Endothelial cell of umbilical vein (primary cell): ENCODE measurements around the gene ATL1. TPM values are rescaled to one million over a fixed set of nuclear protein-coding genes. Genes with fewer than 3 reads are reported as not detected.

Experiments used
- BruUV-seq: library from RNA; stranded (reverse); fragments of 400-500 nt; replicated peaks from 2 replicates; lab custom pipeline; 2021; lab: Mats Ljungman, UMichigan
- CTCF ChIA-PET: fragments of 300-600, 350-600 bp; sonication (Branson Sonifier 250); formaldehyde crosslinking; loops from one replicate; lab custom pipeline; 2021; ENCODE audit warnings: antibody characterized with exemption, inconsistent platforms; lab: Charles Lee
- POLR2A ChIA-PET: fragments of 300-600, 350-600 bp; sonication (Branson Sonifier 250); formaldehyde crosslinking; loops from one replicate; lab custom pipeline; 2021; ENCODE audit warnings: antibody characterized with exemption, inconsistent platforms; lab: Charles Lee
- DNase-seq: peaks from one replicate; pipeline ENCODE4 v3.0.0-alpha.2; 2011; ENCODE audit warnings: low read depth, low spot score
- FAIRE-seq: peaks from 2 replicates; lab custom pipeline; 2011; peaks lifted over from hg19 to GRCh38; lab: Jason Lieb, UNC
- H2AFZ ChIP-seq: 2 replicates; pipeline ENCODE4 v1.6.0; 2012; ENCODE audit warnings: low read depth, low read length, control low read depth, inconsistent platforms
- H3K27ac ChIP-seq: 2 replicates; pipeline ENCODE4 v1.5.1; 2011; ENCODE audit warnings: low read depth, mild to moderate bottlenecking, control low read depth, low read length, moderate library complexity; ENCODE audit not compliant: insufficient read depth
- H3K27me3 ChIP-seq, 2 experiments: 2 replicates each; pipeline versions ENCODE4 v1.6.0 to v1.6.1; 2011; ENCODE audit warnings: low read length in 2 of 2, mixed read lengths in 1 of 2; ENCODE audit not compliant: control insufficient read depth in 2 of 2, insufficient read depth in 2 of 2
- H3K36me3 ChIP-seq, 2 experiments: 2 replicates in 1 of 2; 3 replicates in 1 of 2; pipeline ENCODE4 v1.5.1; 2011; ENCODE audit warnings: low read length in 2 of 2, mild to moderate bottlenecking in 1 of 2, moderate library complexity in 1 of 2; ENCODE audit not compliant: control insufficient read depth in 2 of 2, insufficient read depth in 2 of 2; ENCODE audit errors: extremely low read depth in 1 of 2
- H3K4me1 ChIP-seq: 3 replicates; pipeline ENCODE4 v1.5.1; 2011; ENCODE audit warnings: mild to moderate bottlenecking, low read length; ENCODE audit not compliant: control insufficient read depth, insufficient read depth; ENCODE audit errors: extremely low read depth
- H3K4me2 ChIP-seq: 2 replicates; pipeline ENCODE4 v1.6.1; 2011; ENCODE audit warnings: low read length, control low read depth, mixed read lengths; ENCODE audit not compliant: insufficient read depth
- H3K4me3 ChIP-seq, 3 experiments: fragments of 200-600 bp in 1 of 3; sonication (generic), shearing (Covaris generic) in 1 of 3; replicated peaks in 1 of 3; 2 replicates each; pipeline ENCODE4 v1.5.1; 2011 to 2016; ENCODE audit warnings: control low read depth in 3 of 3, low read length in 3 of 3, mild to moderate bottlenecking in 2 of 3, inconsistent platforms in 1 of 3, low read depth in 1 of 3, moderate library complexity in 1 of 3; ENCODE audit not compliant: insufficient read depth in 1 of 3
- H3K79me2 ChIP-seq: 2 replicates; pipeline ENCODE4 v1.6.0; 2012; ENCODE audit warnings: low read length, inconsistent platforms; ENCODE audit not compliant: control insufficient read depth, insufficient read depth
- H3K9ac ChIP-seq: replicated peaks from 2 replicates; pipeline ENCODE3; 2011; ENCODE audit warnings: low read length, control low read depth; ENCODE audit not compliant: insufficient read depth; ENCODE audit errors: extremely low read depth
- H3K9me1 ChIP-seq: replicated peaks from 3 replicates; pipeline ENCODE4 v1.6.0; 2011; ENCODE audit warnings: mild to moderate bottlenecking, low read length; ENCODE audit not compliant: control insufficient read depth, insufficient read depth; ENCODE audit errors: extremely low read depth
- H3K9me3 ChIP-seq: replicated peaks from 2 replicates; pipeline ENCODE4 v1.5.1; 2012; ENCODE audit warnings: low read length, inconsistent platforms; ENCODE audit not compliant: control insufficient read depth, insufficient read depth
- H4K20me1 ChIP-seq: replicated peaks from 2 replicates; pipeline ENCODE3; 2011; ENCODE audit warnings: mild to moderate bottlenecking, low read length; ENCODE audit not compliant: control insufficient read depth, insufficient read depth; ENCODE audit errors: extremely low read depth
- EZH2 ChIP-seq: IDR thresholded peaks from 2 replicates; pipeline ENCODE4 v1.6.1; 2012; ENCODE audit warnings: borderline replicate concordance, low read depth, mild to moderate bottlenecking, moderate library complexity, low read length, inconsistent platforms; ENCODE audit not compliant: severe bottlenecking
- FOS ChIP-seq: IDR thresholded peaks from 2 replicates; pipeline ENCODE4 v1.6.1; 2011; ENCODE audit warnings: mild to moderate bottlenecking, low read length, moderate library complexity, borderline replicate concordance; ENCODE audit not compliant: insufficient read depth
- GATA2 ChIP-seq: IDR thresholded peaks from 2 replicates; pipeline ENCODE4 v1.7.0; 2011; ENCODE audit warnings: low read depth, mild to moderate bottlenecking, moderate library complexity, mixed read lengths, low read length; ENCODE audit not compliant: insufficient read length, insufficient read depth
- JUN ChIP-seq: IDR thresholded peaks from 2 replicates; pipeline ENCODE4 v1.6.1; 2011; ENCODE audit warnings: borderline replicate concordance, low read depth; ENCODE audit not compliant: insufficient read length, insufficient read depth
- MYC ChIP-seq: IDR thresholded peaks from one replicate; pipeline ENCODE4 v1.6.1; 2011; ENCODE audit warnings: mild to moderate bottlenecking, low read depth, low read length
- POLR2A ChIP-seq: IDR thresholded peaks from 2 replicates; pipeline ENCODE4 v1.6.1; 2012; ENCODE audit warnings: low read depth, mild to moderate bottlenecking, control low read depth, low read length
- POLR2AphosphoS5 ChIP-seq: IDR thresholded peaks from 2 replicates; pipeline ENCODE4 v1.6.1; 2012; ENCODE audit warnings: low read depth, mild to moderate bottlenecking, control low read depth, low read length, moderate library complexity; ENCODE audit not compliant: insufficient read depth
- dilution Hi-C: fragments of 300-500 bp; cut with MboI; formaldehyde crosslinking; loops from one replicate; pipeline ENCODE4 v1.15.0; 2019; ENCODE audit warnings: low sequenced_read_pairs; ENCODE audit not compliant: extremely low pct_ligation_motif_present
- intact Hi-C: fragments of 100-400 bp; cut with micrococcal nuclease; formaldehyde crosslinking; loops from one replicate; pipeline ENCODE4 v1.10.0; 2022
- polyA plus RNA-seq, 4 experiments: library from polyadenylated mRNA; depleted of rRNA in 3 of 4; stranded (reverse) in 3 of 4; unstranded in 1 of 4; fragments of >200 nt; gene quantifications; 2 replicates each; pipeline versions ENCODE4 v1.2.1 to v1.2.3, GENCODE V29; 2011 to 2012; ENCODE audit warnings: missing spikeins in 1 of 4
- total RNA-seq: library from RNA; stranded (reverse); gene quantifications from 2 replicates; pipeline ENCODE4 v1.2.3, GENCODE V29; 2021
- TF ChIP-seq, protein P1 (sequence below), 2 donors: IDR thresholded peaks; 1 replicate in 1 of 2; 2 replicates in 1 of 2; pipeline ENCODE4 v1.5.1; 2011; ENCODE audit warnings: low read length in 2 of 2, mild to moderate bottlenecking in 2 of 2, moderate library complexity in 2 of 2, control low read depth in 1 of 2, inconsistent platforms in 1 of 2, low read depth in 1 of 2; ENCODE audit not compliant: insufficient read depth in 1 of 2; ENCODE audit errors: extremely low read depth in 1 of 2
- TF ChIP-seq, protein P2 (sequence below): IDR thresholded peaks from 2 replicates; pipeline ENCODE4 v1.6.1; 2011; ENCODE audit not compliant: insufficient read depth, insufficient read length

Gene ATL1
- total and polyA plus RNA-seq, 2 donors (not counting 3 experiments of a cell fraction or from before 2014, with no cell fraction given), result 1.1 to 5.1 TPM

DNA sequence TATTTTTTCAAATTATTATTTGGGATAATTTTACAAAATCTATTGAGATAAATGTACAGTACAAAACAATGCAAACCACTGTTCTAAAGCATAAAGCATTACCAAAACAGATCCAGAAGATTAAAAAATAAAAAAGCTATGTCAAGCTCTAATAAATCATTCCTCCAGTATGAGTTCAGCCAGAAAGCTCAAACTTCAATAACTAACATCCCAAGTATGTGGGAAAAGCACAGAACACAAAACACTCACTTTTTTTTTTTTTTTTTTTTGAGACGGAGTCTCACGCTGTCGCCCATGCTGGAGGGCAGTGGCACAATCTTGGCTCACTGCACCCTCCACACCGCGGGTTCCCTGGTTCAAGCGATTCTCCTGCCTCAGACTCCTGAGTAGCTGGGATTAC, 96.8 kb downstream of the ATL1 start:
- TF ChIP-seq EZH2 (no peak), JUN (no peak), POLR2A (no peak), MYC (no peak), FOS (no peak), GATA2 (no peak), POLR2AphosphoS5 (no peak)
- TF ChIP-seq, protein P1, sequence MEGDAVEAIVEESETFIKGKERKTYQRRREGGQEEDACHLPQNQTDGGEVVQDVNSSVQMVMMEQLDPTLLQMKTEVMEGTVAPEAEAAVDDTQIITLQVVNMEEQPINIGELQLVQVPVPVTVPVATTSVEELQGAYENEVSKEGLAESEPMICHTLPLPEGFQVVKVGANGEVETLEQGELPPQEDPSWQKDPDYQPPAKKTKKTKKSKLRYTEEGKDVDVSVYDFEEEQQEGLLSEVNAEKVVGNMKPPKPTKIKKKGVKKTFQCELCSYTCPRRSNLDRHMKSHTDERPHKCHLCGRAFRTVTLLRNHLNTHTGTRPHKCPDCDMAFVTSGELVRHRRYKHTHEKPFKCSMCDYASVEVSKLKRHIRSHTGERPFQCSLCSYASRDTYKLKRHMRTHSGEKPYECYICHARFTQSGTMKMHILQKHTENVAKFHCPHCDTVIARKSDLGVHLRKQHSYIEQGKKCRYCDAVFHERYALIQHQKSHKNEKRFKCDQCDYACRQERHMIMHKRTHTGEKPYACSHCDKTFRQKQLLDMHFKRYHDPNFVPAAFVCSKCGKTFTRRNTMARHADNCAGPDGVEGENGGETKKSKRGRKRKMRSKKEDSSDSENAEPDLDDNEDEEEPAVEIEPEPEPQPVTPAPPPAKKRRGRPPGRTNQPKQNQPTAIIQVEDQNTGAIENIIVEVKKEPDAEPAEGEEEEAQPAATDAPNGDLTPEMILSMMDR (IDR thresholded peaks at IDR 0.05; ENCODE audit: extremely low read depth in 1 of 2, insufficient read depth in 1 of 2, low read depth in 1 of 2, low read length in 2 of 2), result no peak
- TF ChIP-seq, protein P2, sequence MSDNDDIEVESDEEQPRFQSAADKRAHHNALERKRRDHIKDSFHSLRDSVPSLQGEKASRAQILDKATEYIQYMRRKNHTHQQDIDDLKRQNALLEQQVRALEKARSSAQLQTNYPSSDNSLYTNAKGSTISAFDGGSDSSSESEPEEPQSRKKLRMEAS, result no peak
- Histone ChIP-seq H3K9me3 (no peaks in the 10 kb centered on the region), H4K20me1 (no peaks in the 10 kb centered on the region), H3K79me2 (peaks cover 33% of the 10 kb centered on the region), H3K27ac (no peak overlapping the region), H3K9ac (no peak overlapping the region), H3K27me3 (no peaks in the 10 kb centered on the region), H3K4me3 (no peak overlapping the region), H2AFZ (no peak overlapping the region), H3K9me1 (no peaks in the 10 kb centered on the region), H3K4me2 (no peak overlapping the region), H3K4me1 (peaks cover 26% of the 10 kb centered on the region), H3K36me3 (no peaks in the 10 kb centered on the region)
- FAIRE-seq (no peak), DNase-seq (no peak)
- intact Hi-C loops, result no loop called here
- ChIA-PET CTCF (interaction anchor here (0.9 to 2.3 kb wide), 7 partner anchors 10 to 58 kb away, joined by 3 to 11 read pairs (median 5); no protein-coding TSS in a partner anchor), POLR2A (interaction anchor here (0.7 kb wide), 2 partner anchors 21 to 927 kb away, joined by 3 read pairs; no protein-coding TSS in a partner anchor)
- dilution Hi-C loops, result no loop called here
- BruUV-seq, result no TSS peak
